HG03460 (cell line): Measurements from ENCODE around the gene FXYD7.
A peak's percentile ranks its signal among the peaks of the same experiment; 100 is the strongest.
"Not testable (repeated sequence)": the region's sequence is repeated elsewhere in the genome, so short reads cannot be mapped to it uniquely, and the experiment has no call there.

Experiments used
- ATAC-seq: cut with Tn5 transposase; IDR thresholded peaks from one replicate; pipeline ENCODE4 v1.9.1; 2021; ENCODE audit not compliant: unreplicated experiment

FXYD7 gene

GRCh38 chr19:35125749-35126623 is 17.1 kb upstream of the FXYD7 start:
- ATAC-seq = no peak

DNA sequence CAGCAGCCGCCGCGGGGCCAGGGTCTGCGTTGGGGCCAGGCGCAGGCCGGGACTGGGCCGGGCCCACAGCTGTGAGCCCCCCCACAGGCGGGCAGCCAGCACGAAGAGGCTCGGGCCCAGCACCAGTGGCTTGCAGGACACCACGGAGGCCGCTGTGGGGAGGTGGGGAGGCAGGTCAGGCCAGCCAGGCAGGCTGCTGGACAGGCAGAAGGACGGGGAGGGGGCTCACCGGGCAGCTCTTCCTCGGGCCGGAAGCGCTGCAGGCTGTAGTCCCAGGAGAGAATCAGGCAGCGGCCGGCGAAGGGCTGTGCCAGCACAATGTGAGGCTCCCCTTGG is 16.5 kb upstream of the FXYD7 start:
- no peak for ATAC-seq

GRCh38 chr19:35127871-35128270 is 15.2 kb upstream of the FXYD7 start:
- ATAC-seq = no peak

DNA sequence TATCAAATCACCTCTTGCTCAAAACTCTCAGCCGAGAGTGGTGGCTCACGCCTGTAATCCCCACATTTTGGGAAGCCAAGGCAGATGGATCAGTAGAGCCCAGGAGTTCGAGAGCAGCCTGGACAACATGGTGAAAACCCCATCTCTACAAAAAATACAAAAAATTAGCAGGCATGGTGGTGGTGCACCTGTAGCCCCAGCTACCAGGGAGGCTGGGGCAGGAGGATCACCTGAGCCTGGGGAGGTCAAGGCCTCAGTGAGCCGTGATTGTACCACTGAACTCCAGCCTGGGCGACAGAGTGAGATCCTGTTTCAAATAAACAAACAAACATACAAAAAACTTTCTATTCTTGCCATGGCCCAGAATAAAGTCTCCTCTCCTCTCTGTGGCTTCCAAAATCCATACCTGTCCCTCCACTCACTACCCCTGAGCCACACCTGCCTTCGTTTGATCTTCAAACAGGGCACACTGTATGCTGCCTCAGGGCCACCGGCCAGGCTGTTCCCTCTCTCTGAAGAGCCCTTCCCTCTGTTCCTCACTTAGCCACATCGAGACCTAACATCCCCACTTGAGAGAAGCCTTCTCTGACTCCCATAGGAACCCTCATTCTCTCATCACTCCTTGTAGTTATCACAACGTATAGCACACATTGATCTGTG is 14.5 kb upstream of the FXYD7 start:
- no peak for ATAC-seq

- ATAC-seq = not testable (repeated sequence)
Measured at GRCh38 chr19:35129724-35130274, 13.3 kb upstream of the FXYD7 start.

- ATAC-seq = no peak
Measured at GRCh38 chr19:35130761-35131720, 12.0 kb upstream of the FXYD7 start.

DNA sequence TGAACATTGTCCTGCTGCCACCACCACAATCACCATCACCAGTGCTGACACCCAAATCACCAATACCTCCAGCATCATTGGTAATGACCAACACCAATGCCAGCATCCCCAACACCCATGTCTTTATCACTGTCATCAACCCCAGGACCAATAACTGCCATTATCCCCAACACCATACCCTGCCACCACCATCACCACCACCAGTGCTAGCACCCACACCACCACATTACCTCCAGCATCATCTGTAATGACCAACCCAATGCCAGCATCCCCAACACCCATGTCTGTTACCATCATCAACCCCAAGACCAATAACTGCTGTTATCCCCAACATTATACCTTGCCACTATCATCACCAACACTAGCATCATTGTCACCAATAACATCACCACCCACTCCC is 10.8 kb upstream of the FXYD7 start:
- no peak for ATAC-seq

- no peak for ATAC-seq
Measured at GRCh38 chr19:35133826-35134225, 9.2 kb upstream of the FXYD7 start.

- ATAC-seq = no peak
Measured at GRCh38 chr19:35134601-35135242, 8.3 kb upstream of the FXYD7 start, which contains the start of gene LGI4. TSS of gene LGI4 (minus strand) at chr19:35135059. CDS start at chr19:35134680, 379 bp downstream.

GRCh38 chr19:35135389-35135909 is 7.6 kb upstream of the FXYD7 start:
- ATAC-seq = no peak

GRCh38 chr19:35136231-35136630 is 6.8 kb upstream of the FXYD7 start:
- no peak for ATAC-seq

DNA sequence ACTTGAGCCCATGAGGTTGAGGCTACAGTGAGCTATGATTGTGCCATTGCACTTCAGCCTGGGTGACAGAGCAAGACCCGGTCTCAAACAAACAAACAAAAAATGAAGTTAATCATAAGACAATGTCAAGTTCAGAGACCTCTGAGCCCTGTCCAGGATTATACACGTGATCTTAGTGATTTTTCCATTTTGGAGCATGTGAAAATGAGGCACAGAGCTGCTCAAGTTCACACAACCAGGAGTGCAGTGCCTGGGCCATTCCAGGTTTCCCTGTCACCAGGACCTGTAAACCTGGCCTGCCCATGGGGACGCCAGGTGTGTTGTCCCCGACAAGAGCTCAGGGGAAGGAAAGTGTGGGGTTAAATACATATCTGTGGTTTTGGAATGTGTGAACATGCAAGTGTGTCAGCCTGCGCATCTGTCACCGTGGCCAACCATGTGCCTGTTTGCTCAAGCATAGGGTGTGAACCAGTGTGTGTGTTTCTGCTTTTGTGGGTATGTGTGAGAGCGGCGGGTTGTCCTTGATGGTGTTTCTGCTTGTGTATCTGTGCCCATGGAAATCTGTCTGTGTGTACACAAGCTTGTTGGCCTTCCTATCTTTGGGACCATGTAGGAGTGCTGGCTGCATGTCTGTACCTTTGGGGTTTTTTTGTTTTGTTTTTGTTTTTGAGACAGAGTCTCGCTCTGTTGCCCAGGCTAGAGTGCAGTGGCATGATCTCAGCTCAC is 5.9 kb upstream of the FXYD7 start:
- ATAC-seq = no peak

DNA sequence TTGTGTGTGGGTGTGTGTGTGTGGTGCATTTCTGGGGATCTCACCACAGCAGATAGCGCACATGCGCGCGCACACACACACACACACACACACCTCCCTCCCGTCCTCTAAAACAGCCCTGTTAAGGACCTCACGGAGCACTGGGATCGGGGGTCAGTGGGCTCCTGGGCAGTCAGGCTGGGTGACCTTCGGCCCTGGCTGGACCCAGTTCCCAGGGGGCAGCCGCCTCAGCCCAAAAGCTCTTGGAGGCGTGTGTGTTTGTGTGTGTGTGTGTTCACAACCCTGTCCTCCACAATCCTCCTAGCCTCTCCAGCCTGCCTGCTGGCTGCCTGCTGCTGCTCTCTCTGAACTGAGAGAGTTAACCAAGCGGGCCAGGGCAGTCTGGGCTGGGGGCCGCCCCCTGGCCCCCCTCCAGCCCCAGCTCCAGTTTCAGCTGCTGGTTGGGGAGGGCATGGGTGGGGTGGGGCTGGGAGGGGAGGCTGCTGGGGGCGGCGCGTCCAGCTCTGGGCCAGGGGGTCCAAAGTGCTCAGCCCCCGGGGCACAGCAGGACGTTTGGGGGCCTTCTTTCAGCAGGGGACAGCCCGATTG is 4.7 kb upstream of the FXYD7 start, which contains the start of gene FXYD1:
FXYD1 (plus strand) TSS at position 520 of the 588 bp plus-strand sequence. CDS start 1,256 bp downstream, outside the sequence.
- ATAC-seq = no peak

- no peak for ATAC-seq
Measured at GRCh38 chr19:35140207-35140961, 2.7 kb upstream of the FXYD7 start.

DNA sequence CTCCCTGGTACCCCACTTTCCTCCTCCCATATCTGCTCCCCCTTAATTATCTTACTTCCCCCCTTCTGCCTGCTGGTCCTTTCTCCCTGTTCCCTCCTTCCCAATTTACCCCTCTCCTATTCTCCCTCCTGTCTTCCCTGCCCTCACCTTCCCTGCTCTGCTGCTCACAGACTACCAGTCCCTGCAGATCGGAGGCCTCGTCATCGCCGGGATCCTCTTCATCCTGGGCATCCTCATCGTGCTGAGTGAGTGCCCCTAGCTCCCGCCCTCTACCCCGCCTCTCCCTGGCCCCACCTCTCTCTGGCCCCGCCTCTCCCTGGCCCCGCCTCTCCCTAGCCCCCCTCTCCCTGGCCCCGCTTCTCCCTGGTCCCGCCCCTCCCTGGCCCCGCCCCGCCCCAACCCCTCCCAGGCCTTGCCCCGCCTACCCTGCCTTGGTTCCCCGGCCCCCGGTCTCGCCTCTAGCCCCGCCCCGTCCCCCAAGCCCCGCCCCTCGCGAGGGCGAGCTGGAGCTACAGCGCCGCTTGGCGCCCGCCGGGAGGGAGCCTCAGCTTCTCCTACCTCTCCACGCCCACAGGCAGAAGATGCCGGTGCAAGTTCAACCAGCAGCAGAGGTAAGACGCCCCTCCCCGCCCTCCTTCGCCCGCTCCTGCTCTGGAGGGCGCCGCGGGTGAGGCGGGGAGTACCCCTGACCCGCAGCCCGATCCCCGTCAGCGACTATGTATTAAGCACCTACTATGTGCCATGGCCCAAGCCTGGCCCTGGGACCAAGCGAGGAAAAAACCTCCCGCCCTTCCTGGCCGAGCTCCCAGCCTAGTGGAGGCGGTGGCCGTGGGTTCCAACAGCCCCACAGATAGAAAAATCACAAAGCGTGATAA is 1.9 kb upstream of the FXYD7 start:
- peak; percentile 61 for ATAC-seq

DNA sequence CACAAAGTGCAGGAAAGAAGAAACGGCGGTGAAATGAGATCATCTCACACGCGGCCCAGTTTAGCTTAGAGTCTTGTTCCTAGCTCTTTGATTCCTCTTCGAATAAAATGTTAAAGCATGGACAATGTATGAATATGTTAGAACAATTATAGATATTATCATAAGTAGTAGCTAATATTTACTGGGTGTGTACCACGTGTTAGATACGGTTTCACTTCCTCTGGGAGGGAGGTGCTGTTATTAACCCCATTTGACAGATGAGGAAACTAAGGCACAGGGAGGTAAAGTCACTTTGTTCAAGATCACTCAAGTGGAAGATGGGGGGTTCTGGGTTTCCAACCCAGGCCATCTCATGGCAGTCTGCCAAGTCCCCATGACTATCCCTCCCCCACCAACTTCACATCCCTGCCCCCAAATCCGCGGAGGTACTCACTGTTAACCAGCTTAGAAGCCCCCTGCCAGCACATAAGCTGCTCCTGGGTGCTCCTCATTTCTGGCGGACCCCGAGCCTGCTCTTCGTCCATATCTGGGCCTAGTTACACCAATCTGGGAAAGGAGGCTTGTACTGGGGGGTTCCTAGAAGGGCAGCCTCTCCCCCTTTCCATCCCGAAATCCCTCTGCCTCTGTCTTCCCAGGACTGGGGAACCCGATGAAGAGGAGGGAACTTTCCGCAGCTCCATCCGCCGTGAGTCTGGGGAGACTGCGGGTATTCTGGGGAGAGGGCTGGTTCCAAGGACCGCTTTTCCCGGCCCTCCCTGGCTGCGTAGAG is 1.0 kb upstream of the FXYD7 start:
- ATAC-seq = no peak
